PFSK-1 (cell line): ENCODE results near the gene GATM.

Experiments
- FOXP2 ChIP-seq: optimal IDR thresholded peaks from 2 replicates; pipeline ENCODE3; 2011; ENCODE audit warnings: borderline replicate concordance, control low read depth, inconsistent platforms; ENCODE audit not compliant: insufficient read depth; ENCODE audit errors: extremely low read length, extremely low read depth
- POLR2AphosphoS5 ChIP-seq: IDR thresholded peaks from 2 replicates; pipeline ENCODE4 v1.6.1; 2012; ENCODE audit warnings: low read depth, mild to moderate bottlenecking, control low read depth, low read length, moderate library complexity
- REST ChIP-seq, 2 experiments: IDR thresholded peaks; 2 replicates each; pipeline versions ENCODE4 v1.6.1 to v1.8.0; 2011 to 2012; ENCODE audit warnings: low read depth in 2 of 2, low read length in 2 of 2, control low read depth in 1 of 2, inconsistent platforms in 1 of 2, mild to moderate bottlenecking in 1 of 2, moderate library complexity in 1 of 2; ENCODE audit not compliant: insufficient read depth in 1 of 2
- SIN3A ChIP-seq: IDR thresholded peaks from 2 replicates; pipeline ENCODE4 v1.6.1; 2012; ENCODE audit warnings: mild to moderate bottlenecking, low read length, moderate library complexity, borderline replicate concordance; ENCODE audit not compliant: insufficient read depth
- TAF1 ChIP-seq: IDR thresholded peaks from 2 replicates; pipeline ENCODE4 v1.6.1; 2012; ENCODE audit warnings: low read length, control low read depth, borderline replicate concordance; ENCODE audit not compliant: insufficient read depth

Gene GATM

GRCh38 chr15:45399381-45400212 is 21.3 kb upstream of the GATM start:
- no peak for TF ChIP-seq FOXP2
- no peak for TF ChIP-seq POLR2AphosphoS5
- TF ChIP-seq TAF1 = no peak
- no peak for TF ChIP-seq SIN3A
- no peak for TF ChIP-seq REST (IDR thresholded peaks at IDR 0.05; ENCODE audit: insufficient read depth in 1 of 2, low read depth in 2 of 2, low read length in 2 of 2)

- TF ChIP-seq TAF1 = no peak
These were observed 18.8 kb upstream of the GATM start for GRCh38 chr15:45397116-45397665.

DNA sequence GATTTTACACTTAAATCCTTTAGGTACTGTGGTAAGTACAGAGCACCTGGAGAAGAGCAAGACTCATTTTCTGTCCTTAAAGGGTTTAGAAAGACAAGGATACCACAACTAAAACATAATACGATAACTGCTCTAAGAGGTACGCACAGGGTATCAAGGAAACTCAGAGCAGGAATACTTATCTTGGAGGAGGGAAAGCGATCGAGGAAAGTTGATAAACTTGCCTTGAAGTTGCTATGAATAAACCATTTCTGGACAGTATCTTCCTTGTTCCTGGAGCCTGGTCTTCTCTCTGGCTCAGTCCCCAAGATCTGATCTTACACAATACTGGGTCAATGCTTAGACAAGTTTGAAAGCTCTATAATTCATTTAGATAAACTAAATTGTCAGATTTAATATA is 17.6 kb upstream of the GATM start:
- no peak for TF ChIP-seq REST (IDR thresholded peaks at IDR 0.05; ENCODE audit: insufficient read depth in 1 of 2, low read depth in 2 of 2, low read length in 2 of 2)
- TF ChIP-seq FOXP2 = no peak
- TF ChIP-seq POLR2AphosphoS5 = no peak
- TF ChIP-seq TAF1 = no peak
- TF ChIP-seq SIN3A = no peak

- TF ChIP-seq REST (IDR thresholded peaks at IDR 0.05; ENCODE audit: insufficient read depth in 1 of 2, low read depth in 2 of 2, low read length in 2 of 2) (no peak), TAF1 (no peak), SIN3A (no peak), FOXP2 (no peak), POLR2AphosphoS5 (no peak)
These were observed 16.3 kb upstream of the GATM start for GRCh38 chr15:45394681-45395080.

DNA sequence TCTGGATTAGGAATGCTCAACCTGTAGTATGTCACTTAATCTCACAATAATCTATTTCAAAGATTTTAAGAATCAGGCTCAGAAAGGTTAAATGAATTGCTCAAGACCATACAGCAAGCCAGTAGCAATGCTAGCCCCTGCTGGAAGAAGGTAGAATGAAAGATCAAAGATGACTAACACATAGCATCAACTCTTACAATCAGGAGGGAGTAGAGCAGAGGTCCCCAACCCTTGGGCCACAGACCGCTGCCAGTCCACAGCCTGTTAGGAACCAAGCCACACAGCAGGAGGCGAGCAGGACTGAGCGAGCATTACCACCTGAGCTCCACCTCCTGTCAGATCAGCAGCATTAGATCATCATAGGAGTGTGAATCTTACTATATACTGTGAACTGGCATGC is 15.5 kb upstream of the GATM start:
- TF ChIP-seq SIN3A (no peak), TAF1 (no peak), FOXP2 (no peak), REST (IDR thresholded peaks at IDR 0.05; ENCODE audit: insufficient read depth in 1 of 2, low read depth in 2 of 2, low read length in 2 of 2) (no peak), POLR2AphosphoS5 (no peak)
